GM19324 (cell line): ENCODE measurements around the gene KRTAP3-3.
"Not testable (repeated sequence)": the region's sequence is repeated elsewhere in the genome, so short reads cannot be mapped to it uniquely, and the experiment has no call there.

Experiments used
- ATAC-seq: cut with Tn5 transposase; IDR thresholded peaks from one replicate; pipeline ENCODE4 v1.9.1; 2021; ENCODE audit warnings: mild to moderate bottlenecking, moderate library complexity; ENCODE audit not compliant: unreplicated experiment, low FRiP score

Gene KRTAP3-3

DNA sequence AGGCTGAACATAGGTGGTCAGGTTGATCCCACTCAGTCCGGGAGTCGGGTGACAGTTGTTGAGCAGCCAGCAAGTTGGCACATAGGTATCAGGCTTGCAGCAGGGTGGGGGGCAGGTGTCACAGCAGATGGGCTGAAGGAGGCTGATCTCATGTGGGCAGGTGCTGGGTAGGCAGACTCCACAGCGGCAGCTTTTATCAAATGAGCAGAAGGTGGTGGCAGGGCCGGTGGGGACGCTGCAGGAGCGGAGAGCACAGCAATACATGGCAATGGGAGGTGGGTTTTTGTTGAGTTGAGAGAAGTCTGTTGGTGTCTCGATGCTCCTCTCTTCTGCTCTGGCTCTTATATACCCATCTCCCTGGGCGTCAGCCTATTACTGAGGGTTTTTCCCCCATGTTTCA is 14.8 kb upstream of the KRTAP3-3 start, which contains the start of gene KRTAP3-1:
TSS of gene KRTAP3-1 (minus strand) at position 318 of the 400 bp plus-strand sequence. CDS start at position 264, 54 bp downstream.
- ATAC-seq = no peak

- no peak for ATAC-seq
Measured at GRCh38 chr17:41004397-41004796, 10.4 kb upstream of the KRTAP3-3 start.

GRCh38 chr17:41003926-41004325 is 10.0 kb upstream of the KRTAP3-3 start:
- no peak for ATAC-seq

GRCh38 chr17:41002814-41003213 is 8.8 kb upstream of the KRTAP3-3 start:
- ATAC-seq = no peak

DNA sequence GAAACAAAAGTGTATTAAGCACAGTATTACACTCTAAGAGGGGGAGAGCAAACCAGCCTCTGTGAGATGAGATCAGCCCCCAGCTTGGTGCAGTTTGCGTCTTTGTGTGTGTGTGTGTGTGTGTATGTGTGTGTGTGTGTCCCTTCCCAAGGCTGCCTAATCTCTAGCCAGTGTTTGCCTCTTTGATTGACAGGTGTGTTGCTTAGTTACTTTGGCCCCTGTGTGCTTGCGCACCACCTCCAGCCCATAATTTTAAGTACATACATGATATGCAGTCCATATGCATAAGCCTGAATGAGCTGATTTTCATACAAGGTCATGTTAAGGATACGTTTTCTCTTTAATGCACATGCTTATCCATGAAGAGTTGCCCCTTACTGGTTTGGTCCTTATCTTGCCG is 7.8 kb upstream of the KRTAP3-3 start:
- ATAC-seq = no peak

GRCh38 chr17:40999563-40999962 is 5.6 kb upstream of the KRTAP3-3 start, which contains the start of gene KRTAP3-2:
Gene KRTAP3-2, minus strand, starts transcription at chr17:40999906. Its CDS starts 53 bp downstream, at chr17:40999853.
- not testable (repeated sequence) for ATAC-seq

GRCh38 chr17:40997361-40997760 is 3.4 kb upstream of the KRTAP3-3 start:
- no peak for ATAC-seq

GRCh38 chr17:40996829-40997228 is 2.9 kb upstream of the KRTAP3-3 start:
- no peak for ATAC-seq

DNA sequence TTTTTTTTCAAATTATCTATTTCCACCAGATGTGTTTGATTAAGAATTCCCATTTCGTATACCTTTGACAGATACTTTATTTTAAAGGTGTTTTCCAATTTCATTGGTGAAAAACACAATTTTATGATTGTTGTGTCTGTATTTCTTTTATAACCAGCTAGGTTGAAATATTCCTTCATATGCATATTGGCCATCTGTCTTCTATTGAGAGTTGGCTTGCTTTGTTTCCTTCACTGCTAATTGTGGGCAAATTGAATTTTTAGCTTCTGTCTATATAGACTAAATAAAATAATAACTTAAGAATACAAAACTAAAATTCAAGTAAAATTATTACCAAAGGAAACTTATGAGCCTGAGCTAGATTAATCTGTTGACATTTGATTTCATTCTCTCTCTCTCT is 1.2 kb upstream of the KRTAP3-3 start:
- ATAC-seq = no peak

DNA sequence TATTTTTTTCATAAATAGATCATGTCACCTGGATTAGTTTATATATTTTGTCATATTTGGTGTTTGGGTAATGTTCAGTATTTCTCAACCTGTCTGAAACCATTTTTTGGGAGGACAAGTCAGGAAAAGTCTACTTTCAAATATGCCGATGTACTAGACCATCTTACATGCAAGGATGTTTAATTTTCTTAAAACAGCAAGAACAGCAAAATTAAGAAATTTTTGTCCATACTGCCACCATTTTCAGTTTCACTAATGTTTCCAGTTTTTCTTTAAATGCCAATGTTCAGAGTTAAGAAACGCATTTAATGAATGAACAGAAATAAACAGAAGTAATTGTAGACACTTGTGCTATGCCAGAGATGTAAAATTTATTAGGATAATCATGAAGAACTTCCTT is 880 bp downstream of the KRTAP3-3 start:
- ATAC-seq = no peak

GRCh38 chr17:40992666-40993065 is 1.3 kb downstream of the KRTAP3-3 start:
- no peak for ATAC-seq

DNA sequence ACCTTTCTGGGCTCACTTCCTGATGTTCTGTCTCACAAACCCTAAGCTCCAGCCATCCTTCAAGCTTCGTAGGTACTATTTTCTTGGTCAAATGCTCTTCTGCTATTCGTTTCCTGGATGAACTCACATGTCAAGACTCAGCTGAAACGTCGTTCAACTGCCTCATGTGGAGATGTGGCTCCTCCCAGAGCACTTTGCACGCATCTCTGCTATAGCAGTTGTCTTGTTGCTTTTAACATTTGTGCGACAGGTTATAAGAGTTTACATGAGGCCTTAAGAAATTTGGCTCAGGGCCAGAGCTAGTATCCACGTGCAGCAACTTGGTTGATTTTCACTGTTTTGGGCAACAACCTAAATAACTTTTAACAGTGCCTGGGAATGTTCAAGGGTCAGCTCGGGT is 7.0 kb downstream of the KRTAP3-3 start:
- ATAC-seq = no peak

- no peak for ATAC-seq
Measured at GRCh38 chr17:40984226-40984625, 9.7 kb downstream of the KRTAP3-3 start, which contains the start of gene KRT40. Gene KRT40, minus strand, starts transcription at chr17:40984326. Its CDS starts 53 bp downstream, at chr17:40984273.

- no peak for ATAC-seq
Measured at GRCh38 chr17:40981115-40981514, 12.8 kb downstream of the KRTAP3-3 start.

GRCh38 chr17:40980596-40980995 is 13.4 kb downstream of the KRTAP3-3 start:
- ATAC-seq = no peak

- no peak for ATAC-seq
Measured at GRCh38 chr17:40980117-40980516, 13.8 kb downstream of the KRTAP3-3 start.

- no peak for ATAC-seq
Measured at GRCh38 chr17:40978575-40979151, 15.3 kb downstream of the KRTAP3-3 start.

DNA sequence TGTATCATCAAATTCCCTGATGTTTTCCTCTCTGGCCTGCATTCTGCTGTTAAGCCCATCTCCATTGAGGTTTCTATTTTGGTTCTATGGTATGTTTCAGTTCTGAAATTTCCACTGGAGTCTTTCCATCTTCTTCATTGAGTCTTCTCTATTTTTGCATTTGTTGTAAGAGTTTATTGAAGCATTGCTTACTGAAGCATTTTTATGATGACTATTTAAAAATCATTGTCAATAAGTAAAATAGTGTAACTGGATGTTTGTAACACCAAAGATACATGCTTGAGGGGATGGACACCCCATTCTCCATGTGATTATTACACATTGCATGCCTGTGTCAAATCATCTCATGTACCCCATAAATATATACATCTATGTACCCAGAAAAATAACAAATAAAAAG is 18.4 kb downstream of the KRTAP3-3 start:
- ATAC-seq = no peak

DNA sequence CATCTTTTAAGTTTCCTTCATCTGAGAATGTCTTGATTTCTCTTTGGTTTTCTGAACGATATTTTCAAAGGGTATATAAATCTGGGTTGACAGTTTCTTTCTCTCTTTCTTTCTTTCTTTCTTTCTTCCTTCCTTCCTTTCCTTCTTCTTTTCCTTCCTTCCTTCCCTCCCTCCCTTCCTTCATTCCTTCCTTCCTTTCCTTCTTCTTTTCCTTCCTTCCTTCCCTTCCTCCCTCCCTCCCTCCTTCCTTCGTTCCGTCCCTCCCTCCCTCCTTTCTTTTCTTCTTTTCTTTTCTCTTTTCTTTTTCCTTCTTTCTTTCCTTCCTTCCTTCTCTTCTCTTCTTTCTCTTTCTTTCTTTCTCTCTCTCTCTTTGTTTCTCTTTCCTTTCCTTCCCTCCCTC is 19.6 kb downstream of the KRTAP3-3 start:
- ATAC-seq = no peak

DNA sequence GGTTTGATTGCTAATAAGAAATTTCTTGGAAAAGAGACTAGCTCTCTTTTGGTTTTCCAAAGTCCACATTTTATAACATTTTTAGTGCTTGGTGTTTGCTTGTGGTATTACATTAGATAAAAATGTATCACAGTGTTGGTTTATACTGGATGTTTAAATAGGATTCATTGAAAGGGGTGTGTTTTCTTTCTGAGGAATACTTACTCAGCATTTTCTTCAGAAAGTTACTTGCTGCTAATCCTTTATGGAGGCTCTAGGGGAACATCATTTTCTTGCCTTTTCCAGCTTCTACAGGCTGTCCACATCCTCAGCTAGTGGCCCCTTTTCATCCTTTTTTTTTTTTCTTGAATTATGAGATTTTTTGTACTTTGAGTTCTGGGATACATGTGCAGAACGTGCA is 26.4 kb downstream of the KRTAP3-3 start:
- ATAC-seq = no peak

DNA sequence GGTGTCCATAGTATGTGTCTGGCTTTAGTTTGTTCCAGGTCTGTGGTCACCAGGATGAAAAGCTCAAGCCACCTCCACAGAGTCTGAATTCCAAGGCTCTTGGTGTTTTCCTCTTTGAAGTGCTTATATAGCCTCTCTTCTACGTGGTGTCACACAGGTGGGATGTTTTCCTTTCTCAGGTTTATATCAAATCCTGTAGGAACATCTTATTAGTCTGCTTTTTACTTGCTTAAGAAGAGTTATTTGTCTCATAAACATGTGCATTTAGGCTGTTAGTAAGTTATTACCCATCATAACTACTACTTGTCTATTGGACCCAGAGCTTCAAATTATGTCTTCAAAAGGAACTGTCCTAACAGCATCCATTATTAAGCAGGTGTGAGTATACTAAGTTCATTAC is 27.1 kb downstream of the KRTAP3-3 start, which contains the start of gene KRT39:
TSS of gene KRT39 (minus strand) at position 101 of the 400 bp plus-strand sequence. CDS start at position 9, 92 bp downstream.
- no peak for ATAC-seq

GRCh38 chr17:40963838-40964237 is 30.1 kb downstream of the KRTAP3-3 start:
- ATAC-seq = no peak
